A172 (cell line): ENCODE results near the gene STPG3. TPM values are rescaled to one million over a fixed set of nuclear protein-coding genes. Genes with fewer than 3 reads are reported as not detected.
A peak's percentile ranks its signal among the peaks of the same experiment; 100 is the strongest.
"Not testable (repeated sequence)": the region's sequence is repeated elsewhere in the genome, so short reads cannot be mapped to it uniquely, and the experiment has no call there.

Experiments used
- DNase-seq: peaks from one replicate; pipeline ENCODE4 v3.0.0-alpha.2; 2015; ENCODE audit warnings: low spot score
- total RNA-seq: library from RNA; depleted of rRNA; stranded (reverse); fragments of >200 nt; shearing (Covaris generic); gene quantifications from 2 replicates; pipeline ENCODE4 v1.2.3, GENCODE V29; 2014

The STPG3 gene
- total RNA-seq, 1 experiment from 2014 or later: not detected

GRCh38 chr9:137233143-137233980, 17.7 kb upstream of the STPG3 start:
- DNase-seq: no peak

DNA sequence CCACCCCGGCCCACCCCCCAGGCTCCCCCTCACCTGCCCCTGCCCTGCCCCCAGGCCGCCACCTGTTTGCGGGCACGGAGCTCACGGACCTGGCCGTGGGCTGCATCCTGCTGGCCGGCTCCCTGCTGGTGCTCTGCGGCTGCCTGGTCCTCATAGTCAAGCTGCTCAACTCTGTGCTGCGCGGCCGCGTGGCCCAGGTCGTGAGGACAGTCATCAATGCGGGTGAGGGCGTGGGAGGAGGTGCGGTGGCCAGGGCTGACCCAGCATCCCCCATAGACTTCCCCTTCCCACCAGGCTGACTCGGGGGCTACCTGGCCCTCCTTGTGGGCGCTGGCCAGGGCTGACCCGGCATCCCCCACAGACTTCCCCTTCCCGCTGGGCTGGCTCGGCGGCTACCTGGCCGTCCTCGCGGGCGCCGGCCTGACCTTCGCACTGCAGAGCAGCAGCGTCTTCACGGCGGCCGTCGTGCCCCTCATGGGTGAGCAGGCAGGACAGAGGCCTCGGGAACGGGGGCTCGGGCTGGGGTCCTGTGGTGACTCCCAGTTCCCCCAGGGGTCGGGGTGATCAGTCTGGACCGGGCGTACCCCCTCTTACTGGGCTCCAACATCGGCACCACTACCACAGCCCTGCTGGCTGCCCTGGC, 16.9 kb upstream of the STPG3 start:
- DNase-seq: no peak

DNA sequence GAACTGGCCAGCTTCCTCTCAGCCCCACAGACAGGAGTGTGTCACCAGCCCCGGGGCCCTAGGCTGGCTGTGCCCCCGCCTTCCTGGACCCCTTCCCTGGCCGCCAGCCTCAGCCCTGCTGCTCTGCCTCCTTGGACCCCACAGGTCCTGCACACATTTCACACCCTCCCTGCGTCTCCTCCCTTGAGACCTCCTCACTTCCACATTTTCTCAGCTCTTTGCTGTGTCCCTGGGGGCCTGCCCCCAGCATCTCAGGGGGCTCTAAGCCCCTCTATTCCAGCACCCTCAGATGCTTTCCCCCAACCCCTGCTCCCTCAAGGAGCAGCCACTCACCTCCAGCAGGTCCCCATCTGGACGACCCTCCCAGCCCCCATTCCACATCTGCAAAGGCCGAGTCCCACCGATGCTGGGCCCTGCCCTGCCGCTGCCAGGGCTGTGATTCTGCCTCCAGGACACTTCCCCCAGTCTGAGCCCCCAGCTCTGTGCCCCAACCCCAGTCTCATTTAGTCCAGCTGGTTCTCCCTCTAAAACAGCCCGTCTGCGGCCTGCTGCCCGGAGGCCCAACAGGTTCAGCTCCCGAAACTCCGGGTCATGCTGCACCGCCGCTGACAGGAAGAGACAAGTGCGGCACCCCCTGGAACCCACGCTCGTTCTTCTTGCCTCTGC, 16.2 kb upstream of the STPG3 start:
- DNase-seq: no peak

DNA sequence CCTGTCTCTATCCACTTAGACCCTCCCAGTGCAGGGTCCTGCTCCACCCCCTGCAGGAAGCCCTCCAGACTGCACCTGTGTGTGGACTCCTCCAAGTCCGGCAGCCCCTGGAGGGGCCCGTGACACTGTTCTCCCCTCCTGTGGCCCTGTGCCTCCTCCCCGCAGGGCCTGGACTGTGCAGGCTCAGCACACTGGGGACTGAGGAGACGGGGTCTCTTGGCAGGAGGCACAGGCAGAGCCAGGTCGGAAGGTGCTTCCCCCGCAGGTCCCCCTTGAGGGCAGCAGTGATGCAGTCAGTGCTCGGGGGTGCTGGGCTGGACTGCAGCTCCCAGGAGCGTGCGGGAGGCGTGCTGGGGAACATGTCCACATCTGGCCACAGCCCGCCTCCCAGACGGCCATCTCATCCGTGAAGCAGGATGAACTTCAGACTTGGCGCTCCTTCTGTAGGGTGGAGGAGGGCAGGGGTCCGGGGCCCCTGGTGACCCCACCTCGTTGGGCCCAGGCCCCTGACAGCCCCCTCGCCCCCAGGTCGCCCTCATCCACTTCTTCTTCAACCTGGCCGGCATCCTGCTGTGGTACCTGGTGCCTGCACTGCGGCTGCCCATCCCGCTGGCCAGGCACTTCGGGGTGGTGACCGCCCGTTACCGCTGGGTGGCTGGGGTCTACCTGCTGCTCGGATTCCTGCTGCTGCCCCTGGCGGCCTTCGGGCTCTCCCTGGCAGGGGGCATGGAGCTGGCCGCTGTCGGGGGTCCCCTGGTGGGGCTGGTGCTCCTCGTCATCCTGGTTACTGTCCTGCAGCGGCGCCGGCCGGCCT, 15.5 kb upstream of the STPG3 start:
- DNase-seq: no peak

DNA sequence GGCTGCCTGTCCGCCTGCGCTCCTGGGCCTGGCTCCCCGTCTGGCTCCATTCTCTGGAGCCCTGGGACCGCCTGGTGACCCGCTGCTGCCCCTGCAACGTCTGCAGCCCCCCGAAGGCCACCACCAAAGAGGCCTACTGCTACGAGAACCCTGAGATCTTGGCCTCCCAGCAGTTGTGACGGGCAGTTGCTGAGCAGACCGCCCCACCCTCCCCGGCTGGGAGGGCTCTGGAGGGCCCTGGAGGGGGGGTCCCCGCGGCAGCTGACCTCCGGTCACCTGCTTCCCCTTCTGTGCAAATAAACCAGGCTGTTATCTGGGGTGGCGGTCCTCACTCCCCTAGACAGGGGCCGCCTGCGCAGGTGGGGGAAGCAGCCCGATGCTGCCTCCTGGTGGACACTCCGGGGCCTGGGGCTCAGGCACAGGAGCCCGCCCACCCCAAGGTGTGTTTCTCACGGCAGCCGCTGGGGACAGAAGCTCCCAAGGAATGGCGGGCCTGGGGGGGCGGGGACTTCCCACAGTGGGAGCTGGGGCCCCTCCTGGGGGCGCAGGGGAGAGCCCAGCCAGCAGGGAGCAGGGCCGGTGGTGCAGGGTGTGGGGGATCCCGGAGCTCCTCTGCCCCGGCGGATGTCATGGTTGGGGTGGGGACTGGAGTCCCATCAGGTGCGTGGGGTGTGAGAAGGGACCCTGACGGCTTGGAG, 14.7 kb upstream of the STPG3 start:
- DNase-seq: peak; percentile 76

GRCh38 chr9:137236936-137237421, 14.1 kb upstream of the STPG3 start:
- no peak for DNase-seq

- DNase-seq: no peak
These were observed 13.0 kb upstream of the STPG3 start for GRCh38 chr9:137237759-137238726.

DNA sequence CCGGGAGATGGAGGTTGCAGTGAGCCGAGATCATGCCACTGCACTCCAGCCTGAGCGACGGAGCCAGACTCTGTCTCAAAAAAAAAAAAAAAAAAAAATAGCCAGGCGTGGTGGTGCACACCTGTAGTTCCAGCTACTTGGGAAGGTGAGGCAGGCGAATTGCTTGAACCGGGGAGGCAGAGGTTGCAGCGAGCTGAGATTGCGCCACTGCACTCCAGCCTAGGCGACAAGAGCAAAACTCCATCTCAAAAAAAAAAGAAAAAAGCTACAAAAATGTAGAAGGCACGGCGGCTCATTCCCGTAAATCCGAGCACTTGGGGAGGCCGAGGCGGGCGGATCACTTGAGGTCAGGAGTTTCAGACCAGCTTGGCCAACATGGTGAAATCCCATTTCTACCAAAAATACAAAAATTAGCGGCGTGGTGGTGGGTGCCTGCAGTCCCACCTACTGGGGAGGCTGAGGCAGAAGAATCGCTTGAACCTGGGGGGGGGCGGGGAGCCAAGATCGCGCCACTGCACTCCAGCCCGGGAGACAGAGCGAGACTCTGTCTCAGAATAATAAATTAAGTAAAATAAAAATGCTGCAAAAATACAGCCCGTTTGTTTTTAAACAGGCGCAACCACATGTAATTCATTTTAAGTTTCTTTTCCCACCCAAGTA, 11.4 kb upstream of the STPG3 start:
- not testable (repeated sequence) for DNase-seq

DNA sequence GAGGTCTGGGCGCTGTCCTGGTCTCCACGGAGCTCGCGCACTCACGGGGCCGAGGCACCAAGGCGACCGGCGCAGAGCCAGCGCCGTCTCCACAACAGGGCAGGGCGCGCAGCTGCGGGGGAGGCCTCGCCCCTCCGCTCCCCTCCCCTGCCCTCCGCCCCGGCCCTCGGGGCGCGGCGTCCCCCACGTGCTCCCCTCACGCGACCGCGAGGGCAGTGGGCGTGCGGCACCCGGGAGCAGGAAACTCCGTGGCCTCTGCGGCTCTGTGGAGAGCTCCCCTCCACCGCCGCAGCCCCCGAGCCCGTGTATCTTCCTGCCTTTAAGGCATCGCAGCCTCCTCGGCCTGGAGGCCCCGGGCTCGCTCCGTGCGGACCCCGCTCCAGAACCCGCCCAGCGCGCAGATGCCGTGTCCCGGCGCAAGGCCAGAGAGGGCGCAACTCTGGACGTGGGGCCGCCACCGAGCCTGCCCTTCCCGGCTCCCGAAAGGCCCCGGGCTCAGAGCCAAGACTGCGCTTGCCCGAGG, 10.7 kb upstream of the STPG3 start:
- DNase-seq: peak; percentile 71

DNA sequence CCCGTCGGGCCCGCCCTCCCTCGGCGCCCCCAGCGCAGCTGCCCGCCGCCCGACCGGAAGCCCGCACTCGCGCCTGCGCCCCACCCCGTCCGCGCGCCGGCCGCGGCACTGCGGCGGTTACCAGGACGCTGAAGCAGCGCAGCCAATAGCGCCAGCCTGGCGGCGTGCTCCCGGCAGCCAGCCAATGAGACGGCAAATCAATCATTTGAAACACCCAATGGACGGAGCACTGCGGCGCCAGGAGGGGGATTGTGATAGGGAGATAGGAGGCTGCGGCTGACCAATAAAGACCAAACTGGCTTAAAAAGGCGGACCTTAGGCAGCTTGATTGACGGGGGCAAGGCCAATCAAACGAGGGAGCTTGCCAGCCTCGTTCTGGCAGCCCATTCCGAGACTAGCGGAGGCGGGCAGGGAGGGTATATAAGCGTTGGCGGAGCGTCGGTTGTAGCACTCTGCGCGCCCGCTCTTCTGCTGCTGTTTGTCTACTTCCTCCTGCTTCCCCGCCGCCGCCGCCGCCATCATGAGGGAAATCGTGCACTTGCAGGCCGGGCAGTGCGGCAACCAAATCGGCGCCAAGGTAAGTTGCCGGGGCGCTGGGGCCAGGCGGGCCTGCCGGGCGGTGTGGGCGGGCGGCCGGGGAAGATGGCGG, 10.1 kb upstream of the STPG3 start, which contains the start of gene TUBB4B:
TUBB4B (plus strand) TSS at position 447 of the 649 bp plus-strand sequence; CDS start at position 521, 74 bp downstream.
- peak; percentile 100 for DNase-seq

- no peak for DNase-seq
These were observed 9.4 kb upstream of the STPG3 start for GRCh38 chr9:137241490-137242268.

DNA sequence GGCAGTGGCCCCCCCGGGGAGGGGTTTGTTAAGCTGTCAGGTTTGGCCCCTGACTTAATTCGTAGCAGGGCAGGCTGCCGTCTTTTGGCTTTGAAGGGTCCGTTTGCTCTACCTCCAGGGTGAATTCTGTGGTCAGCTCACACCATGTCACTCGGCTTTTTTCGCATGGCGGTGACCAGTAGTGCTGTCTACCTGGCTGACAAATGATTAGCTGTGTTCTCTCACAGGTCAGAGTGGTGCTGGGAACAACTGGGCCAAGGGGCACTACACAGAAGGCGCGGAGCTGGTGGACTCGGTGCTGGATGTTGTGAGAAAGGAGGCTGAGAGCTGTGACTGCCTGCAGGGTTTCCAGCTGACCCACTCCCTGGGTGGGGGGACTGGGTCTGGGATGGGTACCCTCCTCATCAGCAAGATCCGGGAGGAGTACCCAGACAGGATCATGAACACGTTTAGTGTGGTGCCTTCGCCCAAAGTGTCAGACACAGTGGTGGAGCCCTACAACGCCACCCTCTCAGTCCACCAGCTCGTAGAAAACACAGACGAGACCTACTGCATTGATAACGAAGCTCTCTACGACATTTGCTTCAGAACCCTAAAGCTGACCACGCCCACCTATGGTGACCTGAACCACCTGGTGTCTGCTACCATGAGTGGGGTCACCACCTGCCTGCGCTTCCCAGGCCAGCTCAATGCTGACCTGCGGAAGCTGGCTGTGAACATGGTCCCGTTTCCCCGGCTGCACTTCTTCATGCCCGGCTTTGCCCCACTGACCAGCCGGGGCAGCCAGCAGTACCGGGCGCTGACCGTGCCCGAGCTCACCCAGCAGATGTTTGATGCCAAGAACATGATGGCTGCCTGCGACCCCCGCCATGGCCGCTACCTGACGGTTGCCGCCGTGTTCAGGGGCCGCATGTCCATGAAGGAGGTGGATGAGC, 8.6 kb upstream of the STPG3 start:
- no peak for DNase-seq

DNA sequence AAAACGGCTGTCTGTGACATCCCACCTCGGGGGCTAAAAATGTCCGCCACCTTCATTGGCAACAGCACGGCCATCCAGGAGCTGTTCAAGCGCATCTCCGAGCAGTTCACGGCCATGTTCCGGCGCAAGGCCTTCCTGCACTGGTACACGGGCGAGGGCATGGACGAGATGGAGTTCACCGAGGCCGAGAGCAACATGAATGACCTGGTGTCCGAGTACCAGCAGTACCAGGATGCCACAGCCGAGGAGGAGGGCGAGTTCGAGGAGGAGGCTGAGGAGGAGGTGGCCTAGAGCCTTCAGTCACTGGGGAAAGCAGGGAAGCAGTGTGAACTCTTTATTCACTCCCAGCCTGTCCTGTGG, 7.8 kb upstream of the STPG3 start:
- not testable (repeated sequence) for DNase-seq

- no peak for DNase-seq
These were observed 7.2 kb upstream of the STPG3 start for GRCh38 chr9:137243626-137244485.
